ENCODE data around the gene RNF167. TPM values are rescaled to one million over a fixed set of nuclear protein-coding genes. Genes with fewer than 3 reads are reported as not detected.

RNF167 gene
- total and polyA plus RNA-seq, 2 of the 8 experiments (the other 6 are each of a cell fraction or from before 2014, with no cell fraction given): 140 to 281 TPM

GRCh38 chr17:4944163-4944553 is 4.1 kb downstream of the RNF167 start:
- WGBS, 2 experiments (ENCODE audit: extremely low coverage in 1 of 2, insufficient coverage in 1 of 2, insufficient read length in 1 of 2, insufficient replicate concordance in 2 of 2, low coverage in 1 of 2, low lambda C conversion rate in 2 of 2, missing lambda C conversion rate in 1 of 2): 76% methylated on average over 3 of the region's 3 CpGs; no CpG with 5 or more reads in 1 of the 2 experiments
- H3K79me2 ChIP-seq (ENCODE audit: control insufficient read depth in 1 of 2, insufficient read depth in 2 of 2, low read length in 2 of 2): peaks cover 8 to 58% of the 10 kb centered on the region in 2 experiments
- POLR2A ChIA-PET (ENCODE audit: partially characterized antibody): interaction anchor here (0.6 to 32.4 kb wide), 12 partner anchors 3 to 213 kb away, joined by 3 to 987 read pairs (median 6); partner anchors contain the start of genes ENO3, MED11, PFN1 and RNF167

More at GRCh38 chr17:4944163-4944553, 4.1 kb downstream of the RNF167 start:
- TF ChIP-seq SRF (IDR thresholded peaks at IDR 0.05; ENCODE audit: low read depth, low read length) (peak; percentile 49; the same call in 1 of the 2 replicates), SIRT6 (IDR thresholded peaks at IDR 0.05; ENCODE audit: low read length) (no peak)
- H3K4me1 ChIP-seq (replicated peaks in 1 of 4; ENCODE audit: control insufficient read depth in 3 of 4, insufficient read depth in 4 of 4, low read length in 3 of 4): peaks cover 3 to 10% (median 5%) of the 10 kb centered on the region in 4 experiments; a peak in 6 of 7 replicates
- no peak overlapping the region for H2BK12ac ChIP-seq (ENCODE audit: low read depth, low read length)
- H3K9me3 ChIP-seq (ENCODE audit: insufficient read depth in 2 of 2, low read depth in 1 of 2, low read length in 1 of 2): no peaks in the 10 kb centered on the region
- FAIRE-seq (no peak), DNase-seq (ENCODE audit: low read depth in 1 of 2, low spot score in 2 of 2) (no peak)
- H3K27ac ChIP-seq (ENCODE audit: low read depth, low read length): 0 out of 2 replicates have a peak overlapping the region, but pooled peaks have one; percentile 33
- no peak overlapping the region for H4K91ac ChIP-seq (replicated peaks; ENCODE audit: insufficient read length, low read length)
- peaks cover 3% of the 10 kb centered on the region for H3K79me1 ChIP-seq (ENCODE audit: low read depth, low read length)
- no peak overlapping the region for H3K4me3 ChIP-seq (ENCODE audit: extremely low read depth in 1 of 4, insufficient read depth in 2 of 4, low read depth in 3 of 4, low read length in 4 of 4)
- peaks cover 8 to 42% (median 28%) of the 10 kb centered on the region in 4 experiments for H3K36me3 ChIP-seq (ENCODE audit: control insufficient read depth in 2 of 4, insufficient read depth in 4 of 4, low read length in 3 of 4)
- H2BK5ac ChIP-seq (ENCODE audit: low read depth, low read length): no peak overlapping the region
- H3K56ac ChIP-seq (replicated peaks; ENCODE audit: insufficient read length, low read depth, low read length): peak overlapping the region; percentile 4
- H2BK15ac ChIP-seq (ENCODE audit: low read length): no peak overlapping the region
- no peak overlapping the region; a peak in 1 of 4 replicates for H3K4me2 ChIP-seq (ENCODE audit: insufficient read depth in 1 of 2, low read depth in 2 of 2, low read length in 2 of 2)
- peaks cover 16 to 23% of the 10 kb centered on the region in 2 experiments for H4K20me1 ChIP-seq (replicated peaks in 1 of 2; ENCODE audit: control insufficient read depth in 1 of 2, insufficient read depth in 2 of 2, low read length in 2 of 2)
- H3K23ac ChIP-seq (ENCODE audit: insufficient read length): no peak overlapping the region
- H2BK120ac ChIP-seq (replicated peaks; ENCODE audit: low read depth, low read length): no peak overlapping the region
- CTCF ChIA-PET (ENCODE audit: partially characterized antibody): interaction anchor here (2.1 kb wide), 1 partner anchor 12 kb away, joined by 12 read pairs; no protein-coding TSS in a partner anchor
- H2BK20ac ChIP-seq (ENCODE audit: low read length): no peak overlapping the region
- no peak overlapping the region for H3K4ac ChIP-seq (replicated peaks; ENCODE audit: insufficient read length, low read depth, low read length)
- H2AFZ ChIP-seq (ENCODE audit: low read length): no peak overlapping the region
- peaks cover 20% of the 10 kb centered on the region for H3K23me2 ChIP-seq (ENCODE audit: low read depth, low read length)
- no peaks in the 10 kb centered on the region for H3K27me3 ChIP-seq (replicated peaks in 1 of 4; ENCODE audit: control insufficient read depth in 3 of 4, extremely low read depth in 1 of 4, insufficient read depth in 3 of 4, low read length in 3 of 4)
- no peak overlapping the region for H3K9ac ChIP-seq (replicated peaks in 1 of 4; ENCODE audit: extremely low read depth in 1 of 4, low read depth in 3 of 4, low read length in 3 of 4)
- H4K5ac ChIP-seq (ENCODE audit: insufficient read length, low read depth, low read length): no peak overlapping the region
- no peak overlapping the region for H2AK5ac ChIP-seq (ENCODE audit: low read depth, low read length)
- 0 out of 2 replicates have a peak overlapping the region, but pooled peaks have one; percentile 48 for H4K8ac ChIP-seq (ENCODE audit: extremely low read depth, insufficient read depth, low read length)
- H3K18ac ChIP-seq (ENCODE audit: extremely low read depth, low read length): no peak overlapping the region
- H3K14ac ChIP-seq (ENCODE audit: insufficient read length): no peak overlapping the region
